Caco-2 (cell line): ENCODE results near the gene CHI3L2. TPM values are rescaled to one million over a fixed set of nuclear protein-coding genes. Genes with fewer than 3 reads are reported as not detected.
A peak's percentile ranks its signal among the peaks of the same experiment; 100 is the strongest.
"Not testable (repeated sequence)": the region's sequence is repeated elsewhere in the genome, so short reads cannot be mapped to it uniquely, and the experiment has no call there.

Experiments
- BruUV-seq: library from RNA; stranded (reverse); fragments of 400-500 nt; replicated peaks from 2 replicates; lab custom pipeline; 2021; lab: Mats Ljungman, UMichigan
- CTCF ChIA-PET: fragments of 300-600 bp; sonication (Branson Sonifier 250); formaldehyde crosslinking; loops from one replicate; lab custom pipeline; 2022; ENCODE audit warnings: antibody characterized with exemption; lab: Charles Lee
- POLR2A ChIA-PET: fragments of 300-600 bp; sonication (Branson Sonifier 250); formaldehyde crosslinking; loops from one replicate; lab custom pipeline; 2022; ENCODE audit warnings: antibody characterized with exemption; lab: Charles Lee
- DNase-seq, 2 experiments: peaks; one replicate each; pipeline versions ENCODE4 v3.0.0 to v3.0.0-alpha.2; 2020 to 2022
- H3K27me3 ChIP-seq: replicated peaks from 2 replicates; pipeline ENCODE4 v1.6.0; 2011; ENCODE audit warnings: low read length; ENCODE audit not compliant: control insufficient read depth, insufficient read depth
- H3K36me3 ChIP-seq: 2 replicates; pipeline ENCODE4 v1.5.1; 2011; ENCODE audit warnings: low read length; ENCODE audit not compliant: control insufficient read depth, insufficient read depth
- H3K4me1 ChIP-seq: fragments of 250-450 bp; sonication (Bioruptor Pico); 2 replicates; pipeline ENCODE4 v1.5.1; 2020; ENCODE audit warnings: mild to moderate bottlenecking
- H3K4me3 ChIP-seq: 2 replicates; pipeline ENCODE4 v1.5.1; 2011; ENCODE audit warnings: low read depth, mild to moderate bottlenecking, control low read depth, low read length
- H3K9me3 ChIP-seq: fragments of 250-450 bp; sonication (Bioruptor Pico); 2 replicates; pipeline ENCODE4 v1.5.1; 2020; ENCODE audit warnings: mild to moderate bottlenecking, moderate library complexity
- H3K27ac Mint-ChIP-seq: one replicate; pipeline ENCODE4 v1.8.0; 2022; ENCODE audit warnings: mixed read lengths; ENCODE audit not compliant: unreplicated experiment
- H3K27me3 Mint-ChIP-seq: one replicate; pipeline ENCODE4 v1.8.0; 2022; ENCODE audit warnings: mixed read lengths; ENCODE audit not compliant: insufficient read depth, unreplicated experiment
- H3K36me3 Mint-ChIP-seq: one replicate; pipeline ENCODE4 v1.8.0; 2022; ENCODE audit warnings: mild to moderate bottlenecking, mixed read lengths; ENCODE audit not compliant: insufficient read depth, unreplicated experiment
- H3K4me1 Mint-ChIP-seq: one replicate; pipeline ENCODE4 v1.8.0; 2022; ENCODE audit warnings: low read depth, mixed read lengths; ENCODE audit not compliant: unreplicated experiment
- H3K4me3 Mint-ChIP-seq: one replicate; pipeline ENCODE4 v1.8.0; 2022; ENCODE audit warnings: mild to moderate bottlenecking, moderate library complexity, mixed read lengths; ENCODE audit not compliant: unreplicated experiment
- H3K9me3 Mint-ChIP-seq: one replicate; pipeline ENCODE4 v1.8.0; 2022; ENCODE audit warnings: mixed read lengths; ENCODE audit not compliant: unreplicated experiment
- CTCF ChIP-seq, 2 experiments: fragments of 200-600 bp in 1 of 2; IDR thresholded peaks; 1 replicate in 1 of 2; 2 replicates in 1 of 2; pipeline versions ENCODE4 v1.5.1 to v1.8.0; 2011 to 2022; ENCODE audit warnings: antibody characterized with exemption in 1 of 2, control low read depth in 1 of 2, inconsistent platforms in 1 of 2, low read depth in 1 of 2, low read length in 1 of 2, mild to moderate bottlenecking in 1 of 2, moderate library complexity in 1 of 2; ENCODE audit not compliant: insufficient read depth in 1 of 2, severe bottlenecking in 1 of 2, unreplicated experiment in 1 of 2
- intact Hi-C: fragments of 100-400 bp; cut with micrococcal nuclease; formaldehyde crosslinking; loops from one replicate; pipeline ENCODE4 v1.10.0; 2022; ENCODE audit not compliant: unreplicated experiment
- total RNA-seq: library from RNA; stranded (reverse); gene quantifications from 2 replicates; pipeline ENCODE4 v1.2.3, GENCODE V29; 2022

CHI3L2 gene
- total RNA-seq, 1 experiment from 2014 or later, result not detected

GRCh38 chr1:111214884-111215283 is 12.6 kb upstream of the CHI3L2 start:
- Histone ChIP-seq H3K9me3 (no peaks in the 10 kb centered on the region), H3K4me1 (peaks cover 24% of the 10 kb centered on the region), H3K4me3 (no peak overlapping the region), H3K27me3 (no peaks in the 10 kb centered on the region), H3K36me3 (no peaks in the 10 kb centered on the region)
- BruUV-seq, result no TSS peak
- POLR2A ChIA-PET, result interaction anchor here (0.6 kb wide), 1 partner anchor 1605 kb away, joined by 11 read pairs; no protein-coding TSS in a partner anchor
- intact Hi-C loops, result no loop called here
- Mint-ChIP-seq H3K27me3 (no peaks in the 10 kb centered on the region), H3K36me3 (no peaks in the 10 kb centered on the region), H3K4me3 (peak overlapping the region; percentile 21), H3K9me3 (no peaks in the 10 kb centered on the region), H3K27ac (peak overlapping the region; percentile 49), H3K4me1 (peaks cover 39% of the 10 kb centered on the region)
- no peak for TF ChIP-seq CTCF (IDR thresholded peaks at IDR 0.05; ENCODE audit: insufficient read depth in 1 of 2, low read depth in 1 of 2, low read length in 1 of 2, severe bottlenecking in 1 of 2, unreplicated experiment in 1 of 2)
- CTCF ChIA-PET, result interaction anchor here (0.6 to 1.3 kb wide), 2 partner anchors 11 to 22 kb away, joined by 7 read pairs; no protein-coding TSS in a partner anchor
- DNase-seq, result no peak

- H3K36me3 ChIP-seq, BruUV-seq, DNase-seq, intact Hi-C loops, H3K27me3 ChIP-seq, H3K4me3 ChIP-seq, H3K27me3 Mint-ChIP-seq, H3K9me3 ChIP-seq, H3K36me3 Mint-ChIP-seq, H3K9me3 Mint-ChIP-seq: not testable (repeated sequence)
- peaks cover 39% of the 10 kb centered on the region for H3K4me1 Mint-ChIP-seq
- H3K4me3 Mint-ChIP-seq, result peak overlapping the region; percentile 25
- CTCF ChIA-PET, result interaction anchor here (0.6 to 1.3 kb wide), 2 partner anchors 11 to 22 kb away, joined by 7 read pairs; no protein-coding TSS in a partner anchor
- peaks cover 24% of the 10 kb centered on the region for H3K4me1 ChIP-seq
- H3K27ac Mint-ChIP-seq, result peak overlapping the region; percentile 49
- POLR2A ChIA-PET, result interaction anchor here (0.6 kb wide), 1 partner anchor 1604 kb away, joined by 11 read pairs; no protein-coding TSS in a partner anchor
Observed at GRCh38 chr1:111215285-111215684, 12.2 kb upstream of the CHI3L2 start.

GRCh38 chr1:111216751-111217150 is 10.8 kb upstream of the CHI3L2 start:
- no peaks in the 10 kb centered on the region for H3K27me3 Mint-ChIP-seq
- no TSS peak for BruUV-seq
- ChIA-PET CTCF (no interaction called here), POLR2A (no interaction called here)
- peaks cover 44% of the 10 kb centered on the region for H3K4me1 Mint-ChIP-seq
- H3K9me3 ChIP-seq, result no peaks in the 10 kb centered on the region
- DNase-seq, result no peak
- no peak overlapping the region for H3K4me3 ChIP-seq
- TF ChIP-seq CTCF (IDR thresholded peaks at IDR 0.05; ENCODE audit: insufficient read depth in 1 of 2, low read depth in 1 of 2, low read length in 1 of 2, severe bottlenecking in 1 of 2, unreplicated experiment in 1 of 2), result no peak
- H3K27ac Mint-ChIP-seq, result peak overlapping the region; percentile 63
- H3K4me1 ChIP-seq, result peaks cover 24% of the 10 kb centered on the region
- H3K36me3 Mint-ChIP-seq, result no peaks in the 10 kb centered on the region
- no peak overlapping the region for H3K4me3 Mint-ChIP-seq
- no peaks in the 10 kb centered on the region for H3K36me3 ChIP-seq
- H3K9me3 Mint-ChIP-seq, result no peaks in the 10 kb centered on the region
- no peaks in the 10 kb centered on the region for H3K27me3 ChIP-seq
- intact Hi-C loops, result no loop called here
